ENCODE measurements around the gene GPR132. TPM values are rescaled to one million over a fixed set of nuclear protein-coding genes. Genes with fewer than 3 reads are reported as not detected.

The GPR132 gene
- total and polyA plus RNA-seq, 2 of the 8 experiments (the other 6 are each of a cell fraction or from before 2014, with no cell fraction given): 0.11 TPM; not detected in 1

DNA sequence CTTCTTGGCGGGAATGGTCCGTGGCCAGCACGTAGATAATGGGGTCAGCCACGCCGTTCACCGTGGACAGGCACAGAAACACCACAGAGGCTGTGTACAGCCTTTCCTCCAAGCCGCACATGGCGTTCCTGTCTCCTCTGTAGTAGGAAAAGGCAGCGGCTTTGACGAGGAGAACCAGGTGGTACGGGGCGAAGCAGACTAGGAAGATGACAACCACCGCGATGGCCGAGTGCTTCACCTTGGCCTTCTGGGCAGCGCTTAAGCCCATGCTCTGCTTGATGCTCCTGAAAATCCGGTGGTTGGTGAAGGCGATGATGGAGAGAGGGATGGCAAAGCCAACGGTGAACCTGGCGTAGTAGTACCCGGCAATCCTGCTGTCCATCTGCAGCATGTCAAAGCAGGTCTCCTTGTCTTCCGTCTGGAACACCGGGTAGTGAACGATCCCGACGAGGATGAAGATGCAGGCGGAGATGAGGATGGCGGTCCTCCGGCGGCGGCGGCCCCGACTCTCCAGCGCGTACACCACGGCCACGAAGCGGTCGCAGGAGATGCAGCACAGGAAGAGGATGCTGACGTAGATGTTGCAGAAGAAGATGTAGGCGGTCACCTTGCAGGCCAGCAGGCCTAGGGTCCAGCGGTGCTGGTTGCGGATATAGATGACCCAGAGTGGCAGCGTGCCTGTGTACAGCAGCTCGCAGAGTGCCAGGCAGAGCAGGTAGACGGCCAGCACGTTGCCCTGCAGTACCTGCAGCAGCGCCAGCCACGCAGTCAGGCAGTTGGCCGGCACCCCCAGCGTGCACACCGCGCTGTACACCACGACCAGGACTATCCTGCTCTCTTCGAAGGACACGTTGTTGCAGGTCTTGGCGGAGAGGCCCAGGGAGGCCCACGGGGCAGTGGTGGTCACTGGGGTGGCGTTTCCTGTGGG lies 13.8 kb downstream of the GPR132 start:
- Histone ChIP-seq H3K18ac (ENCODE audit: extremely low read depth, low read length) (no peak overlapping the region), H2BK5ac (ENCODE audit: low read depth, low read length) (no peak overlapping the region), H3K79me1 (ENCODE audit: low read depth, low read length) (no peaks in the 10 kb centered on the region), H2BK15ac (ENCODE audit: low read length) (no peak overlapping the region), H3K56ac (replicated peaks; ENCODE audit: insufficient read length, low read depth, low read length) (no peak overlapping the region), H3K23me2 (ENCODE audit: low read depth, low read length) (peaks cover 6% of the 10 kb centered on the region; the same call in 1 of the 2 replicates), H3K27ac (ENCODE audit: low read depth, low read length) (no peak overlapping the region), H4K91ac (replicated peaks; ENCODE audit: insufficient read length, low read length) (no peak overlapping the region), H3K4me2 (ENCODE audit: insufficient read depth in 1 of 2, low read depth in 2 of 2, low read length in 2 of 2) (no peak overlapping the region), H2BK20ac (ENCODE audit: low read length) (no peak overlapping the region), H4K20me1 (replicated peaks in 1 of 2; ENCODE audit: control insufficient read depth in 1 of 2, insufficient read depth in 2 of 2, low read length in 2 of 2) (no peaks in the 10 kb centered on the region), H3K23ac (ENCODE audit: insufficient read length) (no peak overlapping the region), H3K27me3 (replicated peaks in 1 of 4; ENCODE audit: control insufficient read depth in 3 of 4, extremely low read depth in 1 of 4, insufficient read depth in 3 of 4, low read length in 3 of 4) (peaks cover 2 to 18% (median 13%) of the 10 kb centered on the region in 4 experiments; a peak in 5 of 7 replicates), H3K9me3 (ENCODE audit: insufficient read depth in 2 of 2, low read depth in 1 of 2, low read length in 1 of 2) (no peaks in the 10 kb centered on the region), H3K9ac (replicated peaks in 1 of 4; ENCODE audit: extremely low read depth in 1 of 4, low read depth in 3 of 4, low read length in 3 of 4) (no peak overlapping the region), H3K36me3 (ENCODE audit: control insufficient read depth in 2 of 4, insufficient read depth in 4 of 4, low read length in 3 of 4) (no peaks in the 10 kb centered on the region), H3K79me2 (ENCODE audit: control insufficient read depth in 1 of 2, insufficient read depth in 2 of 2, low read length in 2 of 2) (no peaks in the 10 kb centered on the region), H2AFZ (ENCODE audit: low read length) (no peak overlapping the region), H2AK5ac (ENCODE audit: low read depth, low read length) (no peak overlapping the region), H3K4ac (replicated peaks; ENCODE audit: insufficient read length, low read depth, low read length) (no peak overlapping the region), H2BK12ac (ENCODE audit: low read depth, low read length) (0 out of 2 replicates have a peak overlapping the region, but pooled peaks have one; percentile 14), H4K5ac (ENCODE audit: insufficient read length, low read depth, low read length) (no peak overlapping the region), H3K4me1 (replicated peaks in 1 of 4; ENCODE audit: control insufficient read depth in 3 of 4, insufficient read depth in 4 of 4, low read length in 3 of 4) (peaks cover 0 to 11% (median 7%) of the 10 kb centered on the region in 4 experiments; a peak in 6 of 7 replicates), H3K4me3 (ENCODE audit: extremely low read depth in 1 of 4, insufficient read depth in 2 of 4, low read depth in 3 of 4, low read length in 4 of 4) (no peak overlapping the region), H3K14ac (ENCODE audit: insufficient read length) (no peak overlapping the region), H2BK120ac (replicated peaks; ENCODE audit: low read depth, low read length) (no peak overlapping the region), H4K8ac (ENCODE audit: extremely low read depth, insufficient read depth, low read length) (no peak overlapping the region)
- TF ChIP-seq POLR2AphosphoS5 (IDR thresholded peaks at IDR 0.05; ENCODE audit: low read depth, low read length): no peak
- no peak for TF ChIP-seq EZH2 (IDR thresholded peaks at IDR 0.05; ENCODE audit: low read depth, low read length, severe bottlenecking)
- TF ChIP-seq, protein P1, sequence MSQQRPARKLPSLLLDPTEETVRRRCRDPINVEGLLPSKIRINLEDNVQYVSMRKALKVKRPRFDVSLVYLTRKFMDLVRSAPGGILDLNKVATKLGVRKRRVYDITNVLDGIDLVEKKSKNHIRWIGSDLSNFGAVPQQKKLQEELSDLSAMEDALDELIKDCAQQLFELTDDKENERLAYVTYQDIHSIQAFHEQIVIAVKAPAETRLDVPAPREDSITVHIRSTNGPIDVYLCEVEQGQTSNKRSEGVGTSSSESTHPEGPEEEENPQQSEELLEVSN (IDR thresholded peaks at IDR 0.05): no peak
- TF ChIP-seq BCL11A (IDR thresholded peaks at IDR 0.05; ENCODE audit: low read depth in 2 of 2, low read length in 2 of 2): no peak
- no peak for FAIRE-seq
- ChIA-PET POLR2A (ENCODE audit: partially characterized antibody) (no interaction called here), CTCF (ENCODE audit: partially characterized antibody) (interaction anchor here (1.0 to 1.3 kb wide), 2 partner anchors 16 to 32 kb away, joined by 3 to 4 read pairs; no protein-coding TSS in a partner anchor)
- DNase-seq (ENCODE audit: low read depth in 1 of 2, low spot score in 2 of 2): no peak
- 94% methylated on average over 57 of the region's 59 CpGs; no CpG with 5 or more reads in 1 of the 2 experiments for WGBS, 2 experiments (ENCODE audit: extremely low coverage in 1 of 2, insufficient coverage in 1 of 2, insufficient read length in 1 of 2, insufficient replicate concordance in 2 of 2, low coverage in 1 of 2, low lambda C conversion rate in 2 of 2, missing lambda C conversion rate in 1 of 2)

Measured in H1 (cell line).